Hepatocyte (in vitro differentiated cells): ENCODE measurements around the gene CRAMP1.

Experiments used
- CTCF ChIP-seq: fragments of 200-600 bp; sonication (generic); IDR thresholded peaks from 2 replicates; pipeline ENCODE4 v1.5.1; 2016; ENCODE audit warnings: antibody characterized with exemption, mild to moderate bottlenecking; ENCODE audit not compliant: poor library complexity
- EZH2 ChIP-seq: fragments of 200-600 bp; sonication (generic); IDR thresholded peaks from 2 replicates; pipeline ENCODE4 v1.6.1; 2016; ENCODE audit warnings: antibody characterized with exemption, mild to moderate bottlenecking, borderline replicate concordance
- EZH2phosphoT487 ChIP-seq: fragments of 200-600 bp; sonication (generic); IDR thresholded peaks from one replicate; pipeline ENCODE4 v1.6.1; 2018; ENCODE audit warnings: antibody characterized with exemption, mild to moderate bottlenecking, low read depth, moderate library complexity; ENCODE audit not compliant: unreplicated experiment, severe bottlenecking

- no peak for TF ChIP-seq CTCF
- TF ChIP-seq EZH2: no peak
- TF ChIP-seq EZH2phosphoT487: no peak
Observed at GRCh38 chr16:1655909-1656807, 44.0 kb downstream of the CRAMP1 start.
